ENCODE measurements around the gene KRABD2.
"Not testable (repeated sequence)": the region's sequence is repeated elsewhere in the genome, so short reads cannot be mapped to it uniquely, and the experiment has no call there.

Gene KRABD2

GRCh38 chr17:8360260-8360659 lies 16.2 kb downstream of the KRABD2 start:
- Histone ChIP-seq H3K27me3 (replicated peaks; ENCODE audit: control insufficient read depth, insufficient read depth, low read length) (no peaks in the 10 kb centered on the region), H3K9me3 (ENCODE audit: control insufficient read depth, low read length) (no peaks in the 10 kb centered on the region), H3K4me3 (ENCODE audit: low read length) (peak overlapping the region; percentile 48), H3K4me1 (ENCODE audit: control insufficient read depth, insufficient read depth, low read length) (peaks cover 30% of the 10 kb centered on the region), H3K36me3 (ENCODE audit: control insufficient read depth, insufficient read depth, low read length, severe bottlenecking) (no peaks in the 10 kb centered on the region), H3K9ac (ENCODE audit: low read length) (no peak overlapping the region)
- no peak for DNase-seq (ENCODE audit: low read depth)

- Histone ChIP-seq H3K36me3 (ENCODE audit: control insufficient read depth, insufficient read depth, low read length, severe bottlenecking) (no peaks in the 10 kb centered on the region), H3K4me1 (ENCODE audit: control insufficient read depth, insufficient read depth, low read length) (peaks cover 25% of the 10 kb centered on the region), H3K27me3 (replicated peaks; ENCODE audit: control insufficient read depth, insufficient read depth, low read length) (no peaks in the 10 kb centered on the region), H3K9ac (ENCODE audit: low read length) (no peak overlapping the region), H3K4me3 (ENCODE audit: low read length) (peak overlapping the region; percentile 48), H3K9me3 (ENCODE audit: control insufficient read depth, low read length) (no peaks in the 10 kb centered on the region)
- DNase-seq (ENCODE audit: low read depth), result peak; percentile 77
These were observed 16.7 kb downstream of the KRABD2 start for GRCh38 chr17:8359769-8360168.

- Histone ChIP-seq H3K9ac (ENCODE audit: low read length) (no peak overlapping the region), H3K9me3 (ENCODE audit: control insufficient read depth, low read length) (no peaks in the 10 kb centered on the region), H3K4me3 (ENCODE audit: low read length) (no peak overlapping the region), H3K36me3 (ENCODE audit: control insufficient read depth, insufficient read depth, low read length, severe bottlenecking) (no peaks in the 10 kb centered on the region), H3K27me3 (replicated peaks; ENCODE audit: control insufficient read depth, insufficient read depth, low read length) (no peaks in the 10 kb centered on the region), H3K4me1 (ENCODE audit: control insufficient read depth, insufficient read depth, low read length) (peaks cover 21% of the 10 kb centered on the region)
- DNase-seq (ENCODE audit: low read depth), result no peak
These were observed 18.6 kb downstream of the KRABD2 start for GRCh38 chr17:8357910-8358309.

GRCh38 chr17:8354236-8354635 lies 22.3 kb downstream of the KRABD2 start:
- no peaks in the 10 kb centered on the region for H3K9me3 ChIP-seq (ENCODE audit: control insufficient read depth, low read length)
- no peak overlapping the region for H3K4me3 ChIP-seq (ENCODE audit: low read length)
- peaks cover 4% of the 10 kb centered on the region for H3K4me1 ChIP-seq (ENCODE audit: control insufficient read depth, insufficient read depth, low read length)
- H3K27me3 ChIP-seq (replicated peaks; ENCODE audit: control insufficient read depth, insufficient read depth, low read length), result no peaks in the 10 kb centered on the region
- no peak for DNase-seq (ENCODE audit: low read depth)
- H3K9ac ChIP-seq (ENCODE audit: low read length), result no peak overlapping the region
- H3K36me3 ChIP-seq (ENCODE audit: control insufficient read depth, insufficient read depth, low read length, severe bottlenecking), result no peaks in the 10 kb centered on the region

- no peaks in the 10 kb centered on the region for H3K36me3 ChIP-seq (ENCODE audit: control insufficient read depth, insufficient read depth, low read length, severe bottlenecking)
- H3K27me3 ChIP-seq (replicated peaks; ENCODE audit: control insufficient read depth, insufficient read depth, low read length), result no peaks in the 10 kb centered on the region
- no peak overlapping the region for H3K9ac ChIP-seq (ENCODE audit: low read length)
- H3K9me3 ChIP-seq (ENCODE audit: control insufficient read depth, low read length), result no peaks in the 10 kb centered on the region
- H3K4me1 ChIP-seq (ENCODE audit: control insufficient read depth, insufficient read depth, low read length), result peaks cover 4% of the 10 kb centered on the region
- DNase-seq (ENCODE audit: low read depth), result no peak
- H3K4me3 ChIP-seq (ENCODE audit: low read length), result no peak overlapping the region
These were observed 22.8 kb downstream of the KRABD2 start for GRCh38 chr17:8353736-8354135.

- H3K9me3 ChIP-seq (ENCODE audit: control insufficient read depth, low read length), result no peaks in the 10 kb centered on the region
- no peaks in the 10 kb centered on the region for H3K4me1 ChIP-seq (ENCODE audit: control insufficient read depth, insufficient read depth, low read length)
- H3K36me3 ChIP-seq (ENCODE audit: control insufficient read depth, insufficient read depth, low read length, severe bottlenecking), result no peaks in the 10 kb centered on the region
- peaks cover 15% of the 10 kb centered on the region for H3K27me3 ChIP-seq (replicated peaks; ENCODE audit: control insufficient read depth, insufficient read depth, low read length)
- H3K9ac ChIP-seq (ENCODE audit: low read length), result no peak overlapping the region
- no peak for DNase-seq (ENCODE audit: low read depth)
- no peak overlapping the region for H3K4me3 ChIP-seq (ENCODE audit: low read length)
These were observed 26.2 kb downstream of the KRABD2 start for GRCh38 chr17:8350339-8350738.

GRCh38 chr17:8347001-8347400 lies 29.5 kb downstream of the KRABD2 start:
- H3K9me3 ChIP-seq (ENCODE audit: control insufficient read depth, low read length); H3K4me1 ChIP-seq (ENCODE audit: control insufficient read depth, insufficient read depth, low read length); H3K9ac ChIP-seq (ENCODE audit: low read length); H3K36me3 ChIP-seq (ENCODE audit: control insufficient read depth, insufficient read depth, low read length, severe bottlenecking); H3K4me3 ChIP-seq (ENCODE audit: low read length); DNase-seq (ENCODE audit: low read depth): not testable (repeated sequence)
- H3K27me3 ChIP-seq (replicated peaks; ENCODE audit: control insufficient read depth, insufficient read depth, low read length), result peaks cover 19% of the 10 kb centered on the region

- Histone ChIP-seq H3K36me3 (ENCODE audit: control insufficient read depth, insufficient read depth, low read length, severe bottlenecking) (no peaks in the 10 kb centered on the region), H3K27me3 (replicated peaks; ENCODE audit: control insufficient read depth, insufficient read depth, low read length) (peaks cover 19% of the 10 kb centered on the region), H3K9me3 (ENCODE audit: control insufficient read depth, low read length) (no peaks in the 10 kb centered on the region), H3K4me1 (ENCODE audit: control insufficient read depth, insufficient read depth, low read length) (no peaks in the 10 kb centered on the region), H3K4me3 (ENCODE audit: low read length) (no peak overlapping the region), H3K9ac (ENCODE audit: low read length) (no peak overlapping the region)
- no peak for DNase-seq (ENCODE audit: low read depth)
These were observed 30.4 kb downstream of the KRABD2 start for GRCh38 chr17:8345951-8346665.

- H3K4me3 ChIP-seq (ENCODE audit: low read length), result no peak overlapping the region
- no peaks in the 10 kb centered on the region for H3K9me3 ChIP-seq (ENCODE audit: control insufficient read depth, low read length)
- no peak overlapping the region for H3K9ac ChIP-seq (ENCODE audit: low read length)
- peaks cover 19% of the 10 kb centered on the region for H3K27me3 ChIP-seq (replicated peaks; ENCODE audit: control insufficient read depth, insufficient read depth, low read length)
- no peaks in the 10 kb centered on the region for H3K36me3 ChIP-seq (ENCODE audit: control insufficient read depth, insufficient read depth, low read length, severe bottlenecking)
- DNase-seq (ENCODE audit: low read depth), result no peak
- H3K4me1 ChIP-seq (ENCODE audit: control insufficient read depth, insufficient read depth, low read length), result no peaks in the 10 kb centered on the region
These were observed 31.3 kb downstream of the KRABD2 start for GRCh38 chr17:8345052-8345690.

- DNase-seq (ENCODE audit: low read depth), result no peak
- no peaks in the 10 kb centered on the region for H3K36me3 ChIP-seq (ENCODE audit: control insufficient read depth, insufficient read depth, low read length, severe bottlenecking)
- no peak overlapping the region for H3K4me3 ChIP-seq (ENCODE audit: low read length)
- H3K27me3 ChIP-seq (replicated peaks; ENCODE audit: control insufficient read depth, insufficient read depth, low read length), result peaks cover 15% of the 10 kb centered on the region
- H3K4me1 ChIP-seq (ENCODE audit: control insufficient read depth, insufficient read depth, low read length), result peaks cover 10% of the 10 kb centered on the region
- no peak overlapping the region for H3K9ac ChIP-seq (ENCODE audit: low read length)
- no peaks in the 10 kb centered on the region for H3K9me3 ChIP-seq (ENCODE audit: control insufficient read depth, low read length)
These were observed 35.0 kb downstream of the KRABD2 start for GRCh38 chr17:8341456-8341855.

- DNase-seq (ENCODE audit: low read depth), result no peak
- peaks cover 10% of the 10 kb centered on the region for H3K4me1 ChIP-seq (ENCODE audit: control insufficient read depth, insufficient read depth, low read length)
- no peak within 1 kb of the TSS for H3K4me3 ChIP-seq (ENCODE audit: low read length)
- H3K27me3 ChIP-seq (replicated peaks; ENCODE audit: control insufficient read depth, insufficient read depth, low read length), result peaks cover 4% of the 10 kb centered on the region
- no peak within 1 kb of the TSS for H3K9ac ChIP-seq (ENCODE audit: low read length)
- no peaks in the 10 kb centered on the region for H3K36me3 ChIP-seq (ENCODE audit: control insufficient read depth, insufficient read depth, low read length, severe bottlenecking)
- no peaks in the 10 kb centered on the region for H3K9me3 ChIP-seq (ENCODE audit: control insufficient read depth, low read length)
These were observed 37.0 kb downstream of the KRABD2 start, which contains the start of gene ODF4 for GRCh38 chr17:8339540-8339939. TSS of gene ODF4 (plus strand) at chr17:8339840. CDS start at chr17:8340052, 212 bp downstream.
